ENCODE results near the gene PLCB3. TPM values are rescaled to one million over a fixed set of nuclear protein-coding genes. Genes with fewer than 3 reads are reported as not detected.

The PLCB3 gene
- total RNA-seq, 1 experiment from 2014 or later = 34.6 TPM

GRCh38 chr11:64250415-64251015, 815 bp upstream of the PLCB3 start:
- H3K9me3 Mint-ChIP-seq (ENCODE audit: unreplicated experiment) = no peaks in the 10 kb centered on the region
- ChIA-PET POLR2A (interaction anchor here (0.7 to 3.3 kb wide), 9 partner anchors 7 to 51 kb away, joined by 3 to 53 read pairs (median 3); partner anchors contain the start of genes FKBP2, NUDT22 and TRPT1), CTCF (interaction anchor here (0.6 to 4.5 kb wide), 20 partner anchors 9 to 141 kb away, joined by 3 to 65 read pairs (median 4); partner anchors contain the start of genes CATSPERZ, FKBP2, NUDT22 and STIP1)
- H3K27ac Mint-ChIP-seq (ENCODE audit: low read depth, unreplicated experiment) = no peak overlapping the region
- no peaks in the 10 kb centered on the region for H3K27me3 Mint-ChIP-seq (ENCODE audit: insufficient read depth, unreplicated experiment)
- no peak for TF ChIP-seq CTCF (IDR thresholded peaks at IDR 0.05; ENCODE audit: unreplicated experiment)
- BruUV-seq (replicated peaks) = no TSS peak
- peak overlapping the region; percentile 87 for H3K4me3 Mint-ChIP-seq (ENCODE audit: unreplicated experiment)
- DNase-seq (ENCODE audit: unreplicated experiment) = no peak
- H3K4me1 Mint-ChIP-seq (ENCODE audit: insufficient read depth, unreplicated experiment) = peaks cover 6% of the 10 kb centered on the region
- no peaks in the 10 kb centered on the region for H3K36me3 Mint-ChIP-seq (ENCODE audit: insufficient read depth, unreplicated experiment)
- intact Hi-C loops (cut with micrococcal nuclease) = loop anchor here (1.0 to 5.0 kb wide), 4 partner anchors 19 to 107 kb away; partner anchors contain the start of genes GPR137 and RPS6KA4

- ChIA-PET POLR2A (interaction anchor here (0.8 to 3.3 kb wide), 14 partner anchors 8 to 70 kb away, joined by 3 to 53 read pairs (median 6); partner anchors contain the start of genes BAD, ESRRA, FKBP2 and GPR137), CTCF (interaction anchor here (0.6 to 4.5 kb wide), 13 partner anchors 8 to 860 kb away, joined by 3 to 65 read pairs (median 6); partner anchors contain the start of genes CATSPERZ and TM7SF2)
- Mint-ChIP-seq H3K27me3 (ENCODE audit: insufficient read depth, unreplicated experiment) (no peaks in the 10 kb centered on the region), H3K36me3 (ENCODE audit: insufficient read depth, unreplicated experiment) (no peaks in the 10 kb centered on the region), H3K4me1 (ENCODE audit: insufficient read depth, unreplicated experiment) (peaks cover 6% of the 10 kb centered on the region), H3K4me3 (ENCODE audit: unreplicated experiment) (peak overlapping the region; percentile 87), H3K27ac (ENCODE audit: low read depth, unreplicated experiment) (peak overlapping the region; percentile 89), H3K9me3 (ENCODE audit: unreplicated experiment) (no peaks in the 10 kb centered on the region)
- DNase-seq (ENCODE audit: unreplicated experiment) = no peak
- no peak for TF ChIP-seq CTCF (IDR thresholded peaks at IDR 0.05; ENCODE audit: unreplicated experiment)
- BruUV-seq (replicated peaks) = no TSS peak
- intact Hi-C loops (cut with micrococcal nuclease) = loop anchor here (1.0 to 5.0 kb wide), 5 partner anchors 18 to 106 kb away; partner anchors contain the start of genes CATSPERZ, GPR137 and RPS6KA4
Measured at GRCh38 chr11:64251753-64252002, 348 bp downstream of the PLCB3 start.

- H3K9me3 Mint-ChIP-seq (ENCODE audit: unreplicated experiment) = no peaks in the 10 kb centered on the region
- peak; percentile 69 for DNase-seq (ENCODE audit: unreplicated experiment)
- no peak for TF ChIP-seq CTCF (IDR thresholded peaks at IDR 0.05; ENCODE audit: unreplicated experiment)
- CTCF ChIA-PET = interaction anchor here (0.6 to 4.5 kb wide), 17 partner anchors 9 to 310 kb away, joined by 3 to 65 read pairs (median 4); partner anchors contain the start of gene CATSPERZ
- H3K4me1 Mint-ChIP-seq (ENCODE audit: insufficient read depth, unreplicated experiment) = peaks cover 6% of the 10 kb centered on the region
- peak overlapping the region; percentile 87 for H3K4me3 Mint-ChIP-seq (ENCODE audit: unreplicated experiment)
- POLR2A ChIA-PET = interaction anchor here (0.7 to 3.3 kb wide), 17 partner anchors 9 to 1411 kb away, joined by 3 to 53 read pairs (median 5); partner anchors contain the start of genes BAD, ESRRA, FKBP2 and GPR137
- peak overlapping the region; percentile 89 for H3K27ac Mint-ChIP-seq (ENCODE audit: low read depth, unreplicated experiment)
- BruUV-seq (replicated peaks) = no TSS peak
- no peaks in the 10 kb centered on the region for H3K36me3 Mint-ChIP-seq (ENCODE audit: insufficient read depth, unreplicated experiment)
- H3K27me3 Mint-ChIP-seq (ENCODE audit: insufficient read depth, unreplicated experiment) = no peaks in the 10 kb centered on the region
- intact Hi-C loops (cut with micrococcal nuclease) = loop anchor here (2.0 to 5.0 kb wide), 4 partner anchors 35 to 105 kb away; partner anchors contain the start of genes CATSPERZ, GPR137 and RPS6KA4
Measured at GRCh38 chr11:64252003-64252872, 908 bp downstream of the PLCB3 start.
